K562 (cell line): ENCODE results near the gene TTC9B. TPM values are rescaled to one million over a fixed set of nuclear protein-coding genes. Genes with fewer than 3 reads are reported as not detected.

Experiments
- ATAC-seq: fragments of 200-7000 bp; cut with Tn5 transposase; 3 replicates; pipeline ENCODE4 v1.9.1; 2020; ENCODE audit warnings: moderate library complexity
- BruUV-seq: library from RNA; stranded (reverse); fragments of 400-500 nt; replicated peaks from 2 replicates; lab custom pipeline; 2021; lab: Mats Ljungman, UMichigan
- CTCF ChIA-PET: fragments of 300-600 bp; formaldehyde crosslinking; extraction: SDS; loops from one replicate; lab custom pipeline; 2021; ENCODE audit warnings: low intra/inter-chr PET ratio; lab: Yijun Ruan, JAX
- POLR2A ChIA-PET: fragments of 300-600, 350-650 bp; sonication (Branson Sonifier 250); formaldehyde crosslinking; extraction: SDS; loops from one replicate; lab custom pipeline; 2021; ENCODE audit warnings: antibody characterized with exemption, inconsistent platforms; lab: Yijun Ruan, JAX
- DNase-seq, 4 experiments: peaks; one replicate each; pipeline versions ENCODE4 v3.0.0 to v3.0.0-alpha.2; 2011 to 2018; ENCODE audit warnings: low spot score in 3 of 4, mixed read lengths in 3 of 4; ENCODE audit errors: extremely low read depth in 1 of 4
- FAIRE-seq: peaks from 2 replicates; lab custom pipeline; 2011; peaks lifted over from hg19 to GRCh38; lab: Jason Lieb, UNC
- H2AFZ ChIP-seq: 2 replicates; pipeline ENCODE4 v1.6.0; 2011; ENCODE audit warnings: low read depth, low read length, control low read depth, inconsistent platforms
- H3K27ac ChIP-seq: fragments of 200-600 bp; 3 replicates; pipeline ENCODE4 v1.8.0; 2011; ENCODE audit warnings: low read depth, mild to moderate bottlenecking, control low read depth, inconsistent platforms, low read length, moderate library complexity, mixed read lengths; ENCODE audit errors: extremely low read depth
- H3K27me3 ChIP-seq, 2 experiments: fragments of 300-600 bp in 1 of 2; 2 replicates in 1 of 2; 3 replicates in 1 of 2; pipeline versions ENCODE4 v1.6.0 to v1.8.0; 2011; ENCODE audit warnings: inconsistent platforms in 2 of 2, low read length in 2 of 2, mild to moderate bottlenecking in 1 of 2, mixed read lengths in 1 of 2, moderate library complexity in 1 of 2; ENCODE audit not compliant: control insufficient read depth in 2 of 2, insufficient read depth in 2 of 2
- H3K36me3 ChIP-seq: fragments of 300-600 bp; 3 replicates; pipeline ENCODE4 v1.8.0; 2011; ENCODE audit warnings: mild to moderate bottlenecking, low read length, inconsistent platforms; ENCODE audit not compliant: control insufficient read depth, insufficient read depth
- H3K4me1 ChIP-seq, 2 experiments: fragments of 200-600 bp in 1 of 2; replicated peaks in 1 of 2; 2 replicates in 1 of 2; 3 replicates in 1 of 2; pipeline versions ENCODE4 v1.5.1 to v1.8.0; 2011; ENCODE audit warnings: inconsistent platforms in 2 of 2, low read length in 2 of 2, mild to moderate bottlenecking in 1 of 2, mixed read lengths in 1 of 2, moderate library complexity in 1 of 2; ENCODE audit not compliant: control insufficient read depth in 2 of 2, insufficient read depth in 2 of 2
- H3K4me2 ChIP-seq: 2 replicates; pipeline ENCODE4 v1.6.1; 2011; ENCODE audit warnings: low read length, control low read depth, inconsistent platforms, mixed read lengths; ENCODE audit not compliant: insufficient read depth
- H3K4me3 ChIP-seq: fragments of 200-600 bp; sonication (generic), shearing (Covaris generic); 2 replicates; pipeline ENCODE4 v1.5.1; 2016; ENCODE audit warnings: control low read depth, inconsistent platforms
- H3K79me2 ChIP-seq: fragments of 200-600 bp; 3 replicates; pipeline ENCODE4 v1.8.0; 2011; ENCODE audit warnings: low read length, inconsistent platforms; ENCODE audit not compliant: control insufficient read depth, insufficient read depth
- H3K9ac ChIP-seq, 2 experiments: 2 replicates each; pipeline versions ENCODE4 v1.6.0 to v1.6.1; 2011; ENCODE audit warnings: low read depth in 2 of 2, low read length in 2 of 2, control low read depth in 1 of 2, inconsistent platforms in 1 of 2, mild to moderate bottlenecking in 1 of 2, mixed read lengths in 1 of 2; ENCODE audit not compliant: insufficient read depth in 1 of 2
- H3K9me1 ChIP-seq: one replicate; pipeline ENCODE4 v1.6.0; 2011; ENCODE audit warnings: inconsistent platforms, mild to moderate bottlenecking, low read length, moderate library complexity; ENCODE audit not compliant: control insufficient read depth, insufficient read depth
- H3K9me3 ChIP-seq: replicated peaks from 2 replicates; pipeline ENCODE4 v1.5.1; 2011; ENCODE audit warnings: low read depth, low read length, inconsistent platforms; ENCODE audit not compliant: control insufficient read depth, insufficient read depth
- H4K20me1 ChIP-seq: replicated peaks from 2 replicates; pipeline ENCODE4 v1.6.1; 2011; ENCODE audit warnings: low read length, inconsistent platforms, mixed read lengths; ENCODE audit not compliant: control insufficient read depth, insufficient read depth
- BRD9 ChIP-seq: fragments of 450-650 bp; IDR thresholded peaks from 2 replicates; pipeline ENCODE4 v1.6.1; 2018; ENCODE audit warnings: low read depth; ENCODE audit not compliant: partially characterized antibody
- CBFA2T3 ChIP-seq: fragments of 450-650 bp; IDR thresholded peaks from 2 replicates; pipeline ENCODE4 v1.6.1; 2017
- EGR1 ChIP-seq: fragments of 450-650 bp; conservative IDR thresholded peaks from 2 replicates; pipeline ENCODE4 v1.6.1; 2017; ENCODE audit warnings: mild to moderate bottlenecking
- ETV6 ChIP-seq, 3 experiments: fragments of 150-350 bp in 1 of 3; sonication (generic) in 1 of 3; formaldehyde crosslinking in 1 of 3; IDR thresholded peaks; 2 replicates each; pipeline versions ENCODE4 v1.6.1 to v1.8.0; 2014 to 2022; ENCODE audit warnings: borderline replicate concordance in 2 of 3, low read depth in 2 of 3, antibody characterized with exemption in 1 of 3, low read length in 1 of 3, mild to moderate bottlenecking in 1 of 3, missing genetic modification reagents in 1 of 3
- MBD2 ChIP-seq: sonication (generic); IDR thresholded peaks from 2 replicates; pipeline ENCODE4 v1.6.1; 2016; ENCODE audit warnings: low read depth, borderline replicate concordance
- NCOA2 ChIP-seq, 2 experiments: fragments of 450-650 bp; IDR thresholded peaks; 2 replicates each; pipeline ENCODE4 v1.6.1; 2018; ENCODE audit warnings: mild to moderate bottlenecking in 2 of 2, moderate library complexity in 1 of 2; ENCODE audit not compliant: partially characterized antibody in 2 of 2
- NR1H2 ChIP-seq: sonication (generic); formaldehyde crosslinking; IDR thresholded peaks from 2 replicates; pipeline ENCODE4 v1.4.0; 2020; ENCODE audit warnings: mild to moderate bottlenecking, missing genetic modification reagents
- POLR2H ChIP-seq: IDR thresholded peaks from 2 replicates; pipeline ENCODE4 v1.6.1; 2016; ENCODE audit warnings: missing genetic modification characterization, low read depth, mild to moderate bottlenecking, control low read depth, missing compliant biosample characterization, moderate library complexity
- RFX7 ChIP-seq: fragments of 250-450 bp; sonication (Bioruptor Pico); IDR thresholded peaks from 2 replicates; pipeline ENCODE4 v1.5.1; 2021; ENCODE audit warnings: mild to moderate bottlenecking
- SRSF9 ChIP-seq: fragments of 200-400 bp; formaldehyde crosslinking; IDR thresholded peaks from 2 replicates; pipeline ENCODE4 v1.6.1; 2017; ENCODE audit warnings: low read depth, low read length, borderline replicate concordance
- STAT5A ChIP-seq: IDR thresholded peaks from 2 replicates; pipeline ENCODE4 v1.6.1; 2012; ENCODE audit warnings: low read length, inconsistent platforms, borderline replicate concordance
- TAF15 ChIP-seq: fragments of 200-400 bp; formaldehyde crosslinking; IDR thresholded peaks from 2 replicates; pipeline ENCODE4 v1.6.1; 2017; ENCODE audit warnings: mild to moderate bottlenecking, low read depth, low read length, moderate library complexity
- TAL1 ChIP-seq: fragments of 450-650 bp; IDR thresholded peaks from 2 replicates; pipeline ENCODE4 v1.6.1; 2016; ENCODE audit warnings: mild to moderate bottlenecking
- ZNF431 ChIP-seq: sonication (generic); formaldehyde crosslinking; IDR thresholded peaks from 2 replicates; pipeline ENCODE4 v1.8.0; 2022; ENCODE audit warnings: mild to moderate bottlenecking, missing genetic modification reagents
- ZNF668 ChIP-seq: fragments of 250-450 bp; sonication (Bioruptor Pico); IDR thresholded peaks from 2 replicates; pipeline ENCODE4 v1.8.0; 2022; ENCODE audit warnings: mild to moderate bottlenecking, inconsistent platforms
- ZNF75A ChIP-seq: fragments of 450-650 bp; formaldehyde crosslinking; IDR thresholded peaks from 2 replicates; pipeline ENCODE4 v1.4.0; 2020; ENCODE audit warnings: mild to moderate bottlenecking
- WGBS: fragments of 100-300 bp; shearing (Covaris generic); methylation state at CpG from one replicate; pipeline ENCODE4 v1.1.6; 2016; ENCODE audit warnings: low coverage, mixed read lengths; ENCODE audit not compliant: insufficient coverage; ENCODE audit errors: missing lambda C conversion rate; 5-methylcytosine and 5-hydroxymethylcytosine counted together
- in situ Hi-C: fragments of 300-500 bp; cut with MboI; formaldehyde crosslinking; loops from 4 replicates; pipeline ENCODE4 v1.15.0; 2018; ENCODE audit warnings: inconsistent platforms, mixed read lengths
- intact Hi-C: fragments of 100-400 bp; cut with micrococcal nuclease; formaldehyde crosslinking; loops from 2 replicates; pipeline ENCODE4 v1.14.2; 2022
- polyA plus RNA-seq, 8 experiments: library from polyadenylated mRNA; depleted of rRNA in 4 of 8; stranded (reverse) in 5 of 8; unstranded in 3 of 8; fragments of >200 nt; fragmentation: Nextera tagmentation in 2 of 8; fragmentation: Illumina TruSeq in 1 of 8; extraction: Ambion mirVana in 2 of 8; extraction: Trizol in 1 of 8; gene quantifications; 2 replicates each; pipeline versions ENCODE4 v1.2.1 to v1.2.3, GENCODE V29; 2011 to 2014; ENCODE audit warnings: inconsistent platforms in 1 of 8, missing spikeins in 1 of 8
- total RNA-seq, 7 experiments: library from RNA; depleted of rRNA in 6 of 7; stranded (reverse); fragments of >200 nt in 6 of 7; fragmentation: Illumina TruSeq in 2 of 7; extraction: Trizol in 2 of 7; gene quantifications; 2 replicates each; pipeline versions ENCODE4 v1.2.1 to v1.2.3, GENCODE V29; 2011 to 2021; ENCODE audit warnings: low replicate concordance in 1 of 7
- TF ChIP-seq, protein P1 (sequence below): sonication (generic); formaldehyde crosslinking; IDR thresholded peaks from 2 replicates; pipeline ENCODE4 v1.8.0; 2022; ENCODE audit warnings: mild to moderate bottlenecking, low read depth, missing genetic modification reagents
- TF ChIP-seq, protein P2 (sequence below): fragments of 200-800 bp; sonication (Bioruptor generic); IDR thresholded peaks from 2 replicates; pipeline ENCODE4 v1.6.1; 2017; ENCODE audit warnings: missing genetic modification characterization, missing compliant biosample characterization

TTC9B gene
- total and polyA plus RNA-seq, 9 of the 15 experiments (the other 6 are each of a cell fraction or from before 2014, with no cell fraction given) = 0.06 to 0.14 TPM; not detected in 7

DNA sequence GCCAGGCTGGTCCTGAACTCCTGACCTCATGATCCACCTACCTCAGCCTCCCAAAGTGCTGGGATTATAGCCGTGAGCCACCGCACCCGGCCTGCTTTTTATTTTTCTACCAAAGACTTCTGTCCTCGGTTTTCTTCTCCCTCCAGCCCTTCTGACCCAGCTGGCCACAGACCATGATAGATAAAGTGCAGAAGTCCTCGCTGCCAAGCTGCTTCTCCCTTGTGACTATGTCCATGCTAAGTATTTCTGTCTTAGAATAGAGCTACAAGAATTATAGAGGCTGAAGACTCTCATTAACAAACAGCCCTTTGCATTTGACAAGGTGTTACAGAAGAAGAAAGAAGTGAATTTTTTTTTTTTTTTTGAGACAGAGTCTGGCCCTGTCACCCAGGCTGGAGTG is 42.4 kb downstream of the TTC9B start:
- no peak overlapping the region for H3K4me3 ChIP-seq
- peaks cover 3 to 6% of the 10 kb centered on the region in 2 experiments; a peak in 4 of 5 replicates for H3K4me1 ChIP-seq
- no peaks in the 10 kb centered on the region; the same call in 1 of the 2 replicates for H3K9me3 ChIP-seq
- no peak for ATAC-seq
- BruUV-seq = no TSS peak
- TF ChIP-seq, protein P1, sequence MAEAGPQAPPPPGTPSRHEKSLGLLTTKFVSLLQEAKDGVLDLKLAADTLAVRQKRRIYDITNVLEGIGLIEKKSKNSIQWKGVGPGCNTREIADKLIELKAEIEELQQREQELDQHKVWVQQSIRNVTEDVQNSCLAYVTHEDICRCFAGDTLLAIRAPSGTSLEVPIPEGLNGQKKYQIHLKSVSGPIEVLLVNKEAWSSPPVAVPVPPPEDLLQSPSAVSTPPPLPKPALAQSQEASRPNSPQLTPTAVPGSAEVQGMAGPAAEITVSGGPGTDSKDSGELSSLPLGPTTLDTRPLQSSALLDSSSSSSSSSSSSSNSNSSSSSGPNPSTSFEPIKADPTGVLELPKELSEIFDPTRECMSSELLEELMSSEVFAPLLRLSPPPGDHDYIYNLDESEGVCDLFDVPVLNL (CRISPR knock-in tag) = no peak
- TF ChIP-seq TAL1 (no peak), ETV6 (IDR thresholded peaks at IDR 0.05; ENCODE audit: borderline replicate concordance in 1 of 2, low read depth in 2 of 2, low read length in 1 of 2) (no peak), ETV6 (CRISPR knock-in tag; IDR thresholded peaks at IDR 0.05; ENCODE audit: borderline replicate concordance) (no peak), MBD2 (no peak), TAF15 (no peak), EGR1 (no peak), ZNF431 (CRISPR knock-in tag) (no peak), RFX7 (CRISPR knock-in tag) (no peak), ZNF668 (CRISPR knock-in tag) (no peak), NR1H2 (CRISPR knock-in tag) (no peak), BRD9 (no peak), POLR2H (no peak), SRSF9 (no peak), STAT5A (no peak), ZNF75A (CRISPR knock-in tag) (no peak), CBFA2T3 (no peak), NCOA2 (IDR thresholded peaks at IDR 0.05; ENCODE audit: partially characterized antibody in 2 of 2) (no peak)
- TF ChIP-seq, protein P2, sequence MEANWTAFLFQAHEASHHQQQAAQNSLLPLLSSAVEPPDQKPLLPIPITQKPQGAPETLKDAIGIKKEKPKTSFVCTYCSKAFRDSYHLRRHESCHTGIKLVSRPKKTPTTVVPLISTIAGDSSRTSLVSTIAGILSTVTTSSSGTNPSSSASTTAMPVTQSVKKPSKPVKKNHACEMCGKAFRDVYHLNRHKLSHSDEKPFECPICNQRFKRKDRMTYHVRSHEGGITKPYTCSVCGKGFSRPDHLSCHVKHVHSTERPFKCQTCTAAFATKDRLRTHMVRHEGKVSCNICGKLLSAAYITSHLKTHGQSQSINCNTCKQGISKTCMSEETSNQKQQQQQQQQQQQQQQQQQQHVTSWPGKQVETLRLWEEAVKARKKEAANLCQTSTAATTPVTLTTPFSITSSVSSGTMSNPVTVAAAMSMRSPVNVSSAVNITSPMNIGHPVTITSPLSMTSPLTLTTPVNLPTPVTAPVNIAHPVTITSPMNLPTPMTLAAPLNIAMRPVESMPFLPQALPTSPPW (CRISPR knock-in tag) = no peak
- no peak overlapping the region for H2AFZ ChIP-seq
- H3K36me3 ChIP-seq = no peaks in the 10 kb centered on the region
- in situ Hi-C loops (no loop called here), intact Hi-C loops (no loop called here)
- DNase-seq = no peak
- no peaks in the 10 kb centered on the region for H4K20me1 ChIP-seq
- H3K4me2 ChIP-seq = no peak overlapping the region
- no peaks in the 10 kb centered on the region for H3K79me2 ChIP-seq
- no peak overlapping the region for H3K9ac ChIP-seq
- no peaks in the 10 kb centered on the region for H3K9me1 ChIP-seq
- peaks cover 8 to 13% of the 10 kb centered on the region in 2 experiments; a peak in 4 of 5 replicates for H3K27me3 ChIP-seq
- H3K27ac ChIP-seq = no peak overlapping the region
- WGBS = 8% methylated on average over 5 of the region's 5 CpGs
- POLR2A ChIA-PET = interaction anchor here (1.2 kb wide), 1 partner anchor 16 kb away, joined by 3 read pairs; no protein-coding TSS in a partner anchor
- FAIRE-seq = no peak
- CTCF ChIA-PET = no interaction called here
